RWPE1 (cell line): ENCODE results near the gene CRYBG2.
"Not testable (repeated sequence)": the region's sequence is repeated elsewhere in the genome, so short reads cannot be mapped to it uniquely, and the experiment has no call there.

Source experiments
- CTCF ChIA-PET: fragments of 350-600 bp; sonication (Branson Sonifier 250); formaldehyde crosslinking; extraction: SDS; loops from one replicate; lab custom pipeline; 2021; lab: Yijun Ruan, JAX
- POLR2A ChIA-PET: fragments of 400-600 bp; formaldehyde crosslinking; extraction: SDS; loops from one replicate; lab custom pipeline; 2020; ENCODE audit warnings: antibody characterized with exemption; ENCODE audit not compliant: low non-redundant PET; lab: Yijun Ruan, JAX
- DNase-seq: peaks from one replicate; pipeline ENCODE4 v3.0.0; 2012; ENCODE audit warnings: low spot score
- H3K27ac ChIP-seq: fragments of 450-650 bp; 2 replicates; pipeline ENCODE4 v1.5.1; 2017
- TF ChIP-seq, protein P1 (sequence below): fragments of 450-650 bp; conservative IDR thresholded peaks from 2 replicates; pipeline ENCODE4 v1.5.1; 2017; ENCODE audit warnings: low read depth, mild to moderate bottlenecking

CRYBG2 gene

DNA sequence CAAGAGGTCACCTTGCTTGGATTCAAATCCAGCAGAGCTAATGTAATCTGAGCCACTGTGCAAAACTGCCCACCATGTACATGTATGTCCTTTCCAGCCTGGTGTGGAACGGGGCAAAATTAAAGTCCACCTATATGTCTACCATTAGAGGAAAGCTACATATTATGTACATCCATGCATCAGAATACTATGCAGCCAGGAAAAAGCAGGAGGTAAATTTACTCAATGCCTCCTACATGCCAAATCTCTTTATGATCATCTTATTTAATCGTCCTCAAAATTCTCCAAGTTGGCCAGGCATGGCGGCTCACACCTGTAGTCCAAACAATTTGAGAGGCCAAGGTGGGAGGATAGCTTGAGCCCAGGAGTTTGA is 24.9 kb upstream of the CRYBG2 start:
- TF ChIP-seq, protein P1, sequence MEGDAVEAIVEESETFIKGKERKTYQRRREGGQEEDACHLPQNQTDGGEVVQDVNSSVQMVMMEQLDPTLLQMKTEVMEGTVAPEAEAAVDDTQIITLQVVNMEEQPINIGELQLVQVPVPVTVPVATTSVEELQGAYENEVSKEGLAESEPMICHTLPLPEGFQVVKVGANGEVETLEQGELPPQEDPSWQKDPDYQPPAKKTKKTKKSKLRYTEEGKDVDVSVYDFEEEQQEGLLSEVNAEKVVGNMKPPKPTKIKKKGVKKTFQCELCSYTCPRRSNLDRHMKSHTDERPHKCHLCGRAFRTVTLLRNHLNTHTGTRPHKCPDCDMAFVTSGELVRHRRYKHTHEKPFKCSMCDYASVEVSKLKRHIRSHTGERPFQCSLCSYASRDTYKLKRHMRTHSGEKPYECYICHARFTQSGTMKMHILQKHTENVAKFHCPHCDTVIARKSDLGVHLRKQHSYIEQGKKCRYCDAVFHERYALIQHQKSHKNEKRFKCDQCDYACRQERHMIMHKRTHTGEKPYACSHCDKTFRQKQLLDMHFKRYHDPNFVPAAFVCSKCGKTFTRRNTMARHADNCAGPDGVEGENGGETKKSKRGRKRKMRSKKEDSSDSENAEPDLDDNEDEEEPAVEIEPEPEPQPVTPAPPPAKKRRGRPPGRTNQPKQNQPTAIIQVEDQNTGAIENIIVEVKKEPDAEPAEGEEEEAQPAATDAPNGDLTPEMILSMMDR: no peak
- H3K27ac ChIP-seq: peak overlapping the region; percentile 100
- CTCF ChIA-PET: interaction anchor here (1.1 to 1.6 kb wide), 3 partner anchors 14 to 38 kb away, joined by 3 to 11 read pairs (median 7); no protein-coding TSS in a partner anchor
- POLR2A ChIA-PET: no interaction called here
- DNase-seq: no peak

DNA sequence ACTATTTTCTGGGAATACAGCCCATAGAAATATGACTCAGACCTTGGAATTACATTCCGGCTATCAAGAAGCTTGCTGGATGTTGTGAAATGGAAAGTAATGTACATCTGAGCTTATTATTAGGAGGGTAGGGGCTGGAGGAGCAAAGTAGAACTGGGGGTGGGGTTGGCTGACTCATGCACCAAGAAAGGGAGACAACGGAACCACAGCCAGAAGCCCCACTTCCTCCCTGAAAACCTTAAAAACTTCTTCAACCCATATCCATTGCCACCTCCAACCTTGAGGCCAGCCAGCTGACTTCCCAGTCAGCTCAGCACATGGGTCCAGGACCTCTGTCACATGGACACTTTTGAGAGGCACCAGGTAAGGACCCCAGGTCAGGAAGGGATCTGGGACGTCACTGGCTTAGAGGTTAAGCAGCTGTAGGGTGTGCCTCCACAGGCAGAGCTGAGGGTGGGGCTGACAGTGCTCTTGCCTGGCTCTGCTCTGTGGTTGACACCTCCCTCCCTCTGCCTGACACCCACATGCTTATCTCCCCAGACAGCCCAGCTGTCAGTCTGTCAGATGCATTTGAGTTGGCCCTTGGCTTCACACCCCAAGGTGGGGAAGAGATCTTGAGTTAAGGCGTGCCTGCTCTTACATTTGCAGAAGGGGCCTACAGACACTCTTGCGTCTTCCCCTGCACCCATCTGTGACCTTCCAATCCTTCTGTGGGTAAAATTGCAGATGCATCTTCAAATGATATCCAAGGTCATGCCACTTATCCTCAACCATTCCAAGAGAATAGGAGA is 24.4 kb upstream of the CRYBG2 start:
- TF ChIP-seq, protein P1: no peak
- H3K27ac ChIP-seq: peak overlapping the region; percentile 100
- POLR2A ChIA-PET: no interaction called here
- DNase-seq: peak; percentile 97
- CTCF ChIA-PET: interaction anchor here (0.6 to 1.6 kb wide), 7 partner anchors 9 to 94 kb away, joined by 3 to 11 read pairs (median 4); no protein-coding TSS in a partner anchor

DNA sequence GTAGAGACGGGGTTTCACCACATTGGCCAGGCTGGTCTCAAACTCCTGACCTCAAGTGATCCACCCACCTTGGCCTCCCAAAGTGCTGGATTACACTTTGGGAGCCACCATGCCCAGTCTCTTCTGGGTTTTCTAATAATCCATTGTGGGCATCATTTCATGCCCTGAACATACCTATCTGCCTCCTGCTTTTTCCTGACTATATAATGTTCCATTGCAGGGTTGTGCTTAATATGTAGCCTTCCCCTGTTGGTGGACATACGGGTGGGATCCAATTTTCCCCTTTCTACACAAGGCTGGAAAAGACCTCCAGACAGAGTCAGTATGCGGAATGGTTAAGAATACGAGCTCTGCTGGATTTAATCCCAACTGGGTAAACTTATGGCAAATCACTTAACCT is 22.1 kb upstream of the CRYBG2 start:
- POLR2A ChIA-PET: no interaction called here
- TF ChIP-seq, protein P1: no peak
- CTCF ChIA-PET: no interaction called here
- DNase-seq: no peak
- no peak overlapping the region for H3K27ac ChIP-seq

DNA sequence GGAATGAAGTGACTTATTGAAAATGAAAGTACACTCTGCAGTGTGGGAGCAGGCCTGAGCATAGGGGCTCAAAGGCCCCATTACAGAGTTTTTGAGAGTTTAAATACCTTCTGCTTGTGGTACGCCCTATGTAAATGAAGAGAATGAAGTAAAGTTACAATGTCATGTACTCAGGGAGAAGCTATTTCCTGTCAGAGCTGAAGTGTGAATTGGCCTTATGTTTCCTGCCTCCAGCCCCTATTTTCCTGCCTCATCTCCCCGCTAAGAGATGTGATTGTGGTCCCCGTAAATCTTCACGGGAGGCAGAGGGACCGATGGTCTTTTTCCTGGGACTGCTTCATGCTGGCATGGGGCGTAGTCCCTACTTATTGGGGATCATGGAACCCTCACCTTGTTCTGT is 21.2 kb upstream of the CRYBG2 start:
- no peak for DNase-seq
- ChIA-PET CTCF (interaction anchor here (0.7 to 2.0 kb wide), 2 partner anchors 11 to 533 kb away, joined by 3 to 12 read pairs; no protein-coding TSS in a partner anchor), POLR2A (no interaction called here)
- peak overlapping the region; percentile 58 for H3K27ac ChIP-seq
- TF ChIP-seq, protein P1: no peak

DNA sequence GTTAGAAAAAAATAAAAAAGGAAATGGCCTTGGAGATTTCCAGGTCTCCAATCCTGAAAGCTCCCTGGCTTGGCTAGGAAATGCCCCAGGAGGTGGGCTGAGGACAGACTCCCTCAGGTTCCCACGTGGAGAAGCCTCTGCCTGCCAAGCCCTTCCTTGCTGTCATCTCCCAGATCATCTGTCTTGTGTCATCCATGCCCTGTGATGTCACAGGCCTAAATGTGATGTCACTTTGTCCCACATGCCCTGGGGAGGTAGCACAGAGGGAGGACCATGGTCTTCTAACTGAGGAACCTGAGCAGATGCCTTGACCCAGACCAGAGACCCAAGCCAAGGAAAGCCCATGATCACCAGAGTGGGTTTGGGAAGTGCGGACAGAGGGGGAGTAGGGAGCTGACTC is 20.4 kb upstream of the CRYBG2 start:
- DNase-seq, POLR2A ChIA-PET: not testable (repeated sequence)
- peak overlapping the region; percentile 42 for H3K27ac ChIP-seq
- CTCF ChIA-PET: interaction anchor here (0.6 to 2.0 kb wide), 3 partner anchors 10 to 534 kb away, joined by 3 to 12 read pairs (median 4); no protein-coding TSS in a partner anchor

DNA sequence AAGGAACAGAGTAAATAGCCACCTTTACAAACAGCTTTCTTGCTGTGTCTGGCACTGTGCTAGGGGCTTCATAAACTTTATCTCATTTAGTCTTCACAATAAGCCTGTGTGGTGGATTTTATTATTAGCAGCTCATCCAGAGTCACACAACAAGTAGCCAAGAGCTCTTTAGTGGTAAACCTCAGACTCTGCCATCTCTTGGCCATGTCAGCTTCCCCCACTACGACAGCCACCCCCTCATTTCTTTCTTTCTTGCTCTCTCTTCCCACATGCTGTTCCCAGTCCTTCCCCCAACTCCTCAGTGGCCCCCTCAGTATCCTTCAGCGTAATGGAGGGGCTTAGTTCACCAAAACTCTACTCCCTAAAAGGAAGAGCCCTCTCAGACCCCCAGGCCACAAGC is 19.9 kb upstream of the CRYBG2 start:
- DNase-seq: no peak
- peak overlapping the region; percentile 42 for H3K27ac ChIP-seq
- ChIA-PET CTCF (interaction anchor here (0.5 to 2.0 kb wide), 3 partner anchors 10 to 213 kb away, joined by 4 to 12 read pairs (median 4); no protein-coding TSS in a partner anchor), POLR2A (no interaction called here)
- TF ChIP-seq, protein P1: no peak

DNA sequence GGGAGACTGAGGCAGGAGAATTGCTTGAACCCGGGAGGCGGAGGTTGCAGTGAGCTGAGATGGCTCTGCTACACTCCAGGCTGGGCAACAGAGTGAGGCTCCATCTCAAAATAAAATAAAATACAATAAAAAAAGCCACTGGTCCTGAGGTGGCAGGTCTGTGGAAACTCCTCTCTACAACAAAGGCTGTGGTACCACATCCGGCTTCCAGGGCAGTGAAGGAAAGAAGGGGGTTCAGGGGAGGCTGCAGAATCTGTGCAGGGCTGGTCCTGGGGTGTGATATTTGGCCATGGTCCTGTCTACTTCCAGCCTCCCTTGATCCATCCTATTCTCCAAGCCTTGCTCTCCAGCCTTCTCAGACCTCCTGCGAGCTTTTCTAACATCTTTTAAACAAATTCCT is 19.4 kb upstream of the CRYBG2 start:
- CTCF ChIA-PET: interaction anchor here (0.5 to 2.0 kb wide), 2 partner anchors 9 to 130 kb away, joined by 4 to 12 read pairs; no protein-coding TSS in a partner anchor
- TF ChIP-seq, protein P1: no peak
- POLR2A ChIA-PET: no interaction called here
- H3K27ac ChIP-seq: peak overlapping the region; percentile 79
- DNase-seq: no peak

DNA sequence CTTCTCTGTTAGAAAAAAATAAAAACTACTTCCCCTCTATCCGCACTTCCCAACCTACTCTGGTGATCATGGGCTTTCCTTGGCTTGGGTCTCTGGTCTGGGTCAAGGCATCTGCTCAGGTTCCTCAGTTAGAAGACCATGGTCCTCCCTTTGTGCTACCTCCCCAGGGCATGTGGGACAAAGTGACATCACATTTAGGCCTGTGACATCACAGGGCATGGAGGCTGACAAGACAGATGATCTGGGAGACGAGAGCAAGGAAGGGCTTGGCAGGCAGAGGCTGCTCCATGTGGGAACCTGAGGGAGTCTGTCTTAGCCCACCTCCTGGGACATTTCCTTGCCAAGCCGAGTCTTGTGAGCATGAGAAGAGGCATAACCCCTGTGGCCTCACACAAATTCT is 18.7 kb upstream of the CRYBG2 start, which contains the start of gene ZNF683:
TSS of gene ZNF683 (minus strand) at position 140 of the 400 bp plus-strand sequence. CDS start 4,179 bp downstream, outside the sequence.
- POLR2A ChIA-PET, DNase-seq: not testable (repeated sequence)
- H3K27ac ChIP-seq: peak within 1 kb of the TSS; percentile 79
- CTCF ChIA-PET: interaction anchor here (1.0 kb wide), 1 partner anchor 8 kb away, joined by 3 read pairs; no protein-coding TSS in a partner anchor
